ENCODE results near the gene LY6G6D.
A peak's percentile ranks its signal among the peaks of the same experiment; 100 is the strongest.

Gene LY6G6D

GRCh38 chr6:31715022-31715958, at the start of gene LY6G6D:
TSS of gene LY6G6D (plus strand) at chr6:31715348. CDS start at chr6:31715356, 8 bp downstream.
- DNase-seq (ENCODE audit: low read depth, low spot score), result peak; percentile 18

GRCh38 chr6:31665501-31666336, 49.4 kb upstream of the LY6G6D start, which contains the start of gene CSNK2B:
TSS of gene CSNK2B (plus strand) at chr6:31666080. CDS start at chr6:31666832, 752 bp downstream.
- peak; percentile 98 for DNase-seq (ENCODE audit: low read depth, low spot score)

- DNase-seq (ENCODE audit: low read depth, low spot score), result peak; percentile 20
These were observed 48.7 kb upstream of the LY6G6D start for GRCh38 chr6:31666337-31666965.

GRCh38 chr6:31669676-31670075, 45.5 kb upstream of the LY6G6D start, which contains the start of gene LY6G5B:
TSS of gene LY6G5B (plus strand) at chr6:31669976. CDS start at chr6:31670951, 975 bp downstream.
- DNase-seq (ENCODE audit: low read depth, low spot score), result no peak

DNA sequence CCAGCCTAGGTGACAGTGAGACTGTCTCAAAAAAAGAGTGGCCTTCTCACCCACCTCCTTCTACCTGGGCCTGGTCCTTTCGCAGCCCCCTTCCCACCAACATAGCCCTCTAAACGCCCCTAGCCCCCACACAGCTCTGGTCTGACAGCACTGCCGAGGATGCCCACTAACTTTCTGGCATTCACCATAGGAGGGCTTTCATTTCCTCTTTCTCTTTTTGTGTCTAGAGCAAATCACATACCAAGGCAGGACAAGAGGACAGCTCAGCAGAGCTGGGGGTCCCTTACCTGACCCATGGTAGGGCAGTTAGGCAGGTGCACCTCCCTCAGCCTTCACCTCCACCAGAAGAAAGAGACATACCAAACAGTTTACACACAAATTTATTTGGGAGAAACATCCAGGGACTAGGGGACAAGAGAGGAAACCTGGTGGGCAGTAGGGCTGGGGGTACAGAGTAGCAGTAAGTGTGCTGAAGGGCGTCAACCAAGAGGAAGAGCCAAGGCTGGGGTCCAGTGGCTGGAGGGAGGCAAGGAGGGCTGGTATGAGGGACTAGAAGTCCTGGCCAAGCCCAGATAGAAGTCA, 38.7 kb upstream of the LY6G6D start:
- no peak for DNase-seq (ENCODE audit: low read depth, low spot score)

GRCh38 chr6:31676904-31677303, 38.2 kb upstream of the LY6G6D start:
- DNase-seq (ENCODE audit: low read depth, low spot score), result no peak

DNA sequence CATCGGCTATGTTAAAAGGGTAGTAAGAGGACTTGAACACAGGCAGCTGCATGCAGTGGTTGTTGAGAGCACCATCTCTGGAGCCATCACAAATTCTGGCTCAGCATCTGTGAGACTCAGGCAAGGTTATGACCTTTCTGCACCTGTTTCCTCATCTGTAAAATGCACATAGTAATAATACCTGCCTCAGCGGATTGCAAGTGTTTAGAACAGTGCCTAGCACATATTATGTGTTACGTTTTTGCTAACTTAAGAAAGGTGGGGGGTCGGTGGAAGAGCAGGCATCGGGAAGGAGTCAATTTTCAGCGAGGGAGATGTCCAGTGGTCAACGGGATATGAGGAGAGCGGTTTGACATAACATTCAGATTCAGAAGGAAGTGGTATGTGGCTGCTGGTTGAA, 37.2 kb upstream of the LY6G6D start:
- DNase-seq (ENCODE audit: low read depth, low spot score), result no peak

- DNase-seq (ENCODE audit: low read depth, low spot score), result peak; percentile 85
These were observed 34.7 kb upstream of the LY6G6D start, which contains the start of gene LY6G5C for GRCh38 chr6:31680226-31681134. TSS of gene LY6G5C (minus strand) at chr6:31681067. CDS start at chr6:31680373, 694 bp downstream.

GRCh38 chr6:31681135-31681671, 33.9 kb upstream of the LY6G6D start:
- peak; percentile 54 for DNase-seq (ENCODE audit: low read depth, low spot score)

DNA sequence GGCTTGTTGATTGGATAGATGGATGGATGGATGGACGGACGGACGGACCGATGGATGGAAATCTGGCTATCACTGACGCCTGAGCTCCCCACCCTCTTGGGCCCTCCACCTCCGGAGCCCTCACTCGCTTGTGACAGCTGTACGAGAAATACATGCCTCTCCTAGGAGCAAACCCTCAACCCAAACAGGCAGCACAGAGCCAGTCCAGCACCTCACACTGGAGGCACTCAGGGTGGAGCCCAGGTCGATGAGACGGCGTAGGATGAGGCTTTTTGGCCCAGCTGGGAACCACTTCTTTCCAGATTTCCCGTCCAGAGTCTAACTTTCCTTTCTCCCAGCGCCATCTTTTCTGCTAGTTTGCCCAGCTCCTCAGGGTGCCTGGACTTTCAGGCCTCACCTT, 31.6 kb upstream of the LY6G6D start:
- no peak for DNase-seq (ENCODE audit: low read depth, low spot score)

DNA sequence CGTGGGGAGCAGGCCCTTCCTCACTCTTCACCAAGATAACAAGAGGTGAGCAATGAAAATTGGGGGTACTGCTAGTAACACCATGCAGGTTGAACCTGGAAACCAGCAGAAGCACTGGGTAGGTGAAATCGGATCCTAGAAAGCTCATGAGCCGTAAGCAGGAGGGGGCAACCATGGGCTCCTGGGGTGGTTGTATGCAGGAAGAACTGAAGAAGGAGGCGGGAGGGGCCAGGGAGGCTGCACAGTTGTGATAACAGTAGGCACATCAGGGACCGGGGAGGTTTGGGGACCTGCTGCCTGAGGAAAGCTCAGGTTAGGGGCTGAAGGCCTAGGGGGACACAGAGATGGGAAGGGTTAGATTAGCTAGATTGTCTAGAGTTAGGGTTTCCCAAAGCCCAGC, 28.7 kb upstream of the LY6G6D start:
- DNase-seq (ENCODE audit: low read depth, low spot score), result no peak

GRCh38 chr6:31687321-31687720, 27.8 kb upstream of the LY6G6D start:
- no peak for DNase-seq (ENCODE audit: low read depth, low spot score)

GRCh38 chr6:31687860-31688693, 27.1 kb upstream of the LY6G6D start:
- DNase-seq (ENCODE audit: low read depth, low spot score), result no peak

- DNase-seq (ENCODE audit: low read depth, low spot score), result peak; percentile 23
These were observed 25.7 kb upstream of the LY6G6D start for GRCh38 chr6:31689249-31690110.

DNA sequence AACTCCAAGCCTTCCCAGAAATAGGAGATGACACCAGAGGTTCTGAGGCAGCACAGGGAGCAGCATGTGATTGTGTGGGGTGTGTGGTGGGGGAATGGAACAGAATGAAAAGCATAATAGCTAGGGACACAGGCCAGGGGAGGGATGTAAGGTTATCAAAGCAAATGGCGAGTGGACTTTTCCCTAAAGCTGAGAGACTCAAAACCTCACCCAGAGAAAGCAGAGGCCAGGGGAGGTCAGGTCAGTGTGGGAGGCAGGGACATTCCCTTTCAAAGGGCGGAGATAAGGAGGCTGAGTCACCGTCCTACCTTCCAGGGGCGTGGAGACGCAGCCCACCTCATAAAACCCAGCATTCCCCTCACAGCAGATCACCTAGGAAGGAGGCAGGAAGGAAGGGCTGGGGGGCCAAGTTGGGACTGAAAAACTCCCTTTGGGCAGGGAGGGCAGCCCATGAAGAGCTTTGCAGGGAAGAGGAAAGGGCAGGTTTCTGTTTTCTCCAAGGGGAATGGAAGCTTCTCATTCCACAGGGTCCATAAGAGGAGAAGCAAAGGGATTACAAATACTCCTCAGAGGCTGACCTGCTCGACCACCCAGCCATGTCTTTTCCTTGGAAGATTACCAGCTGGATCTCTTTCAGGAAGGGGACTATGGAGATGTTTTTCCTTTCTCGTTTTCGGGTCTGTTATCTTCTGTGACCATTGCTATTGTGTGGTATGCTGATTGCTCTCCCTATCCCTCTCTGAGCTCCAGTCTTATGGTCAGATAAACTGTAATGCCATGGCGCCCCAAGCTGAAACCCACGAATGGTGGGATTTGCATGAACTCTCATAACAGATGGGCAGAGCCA, 24.7 kb upstream of the LY6G6D start:
- peak; percentile 74 for DNase-seq (ENCODE audit: low read depth, low spot score)

DNA sequence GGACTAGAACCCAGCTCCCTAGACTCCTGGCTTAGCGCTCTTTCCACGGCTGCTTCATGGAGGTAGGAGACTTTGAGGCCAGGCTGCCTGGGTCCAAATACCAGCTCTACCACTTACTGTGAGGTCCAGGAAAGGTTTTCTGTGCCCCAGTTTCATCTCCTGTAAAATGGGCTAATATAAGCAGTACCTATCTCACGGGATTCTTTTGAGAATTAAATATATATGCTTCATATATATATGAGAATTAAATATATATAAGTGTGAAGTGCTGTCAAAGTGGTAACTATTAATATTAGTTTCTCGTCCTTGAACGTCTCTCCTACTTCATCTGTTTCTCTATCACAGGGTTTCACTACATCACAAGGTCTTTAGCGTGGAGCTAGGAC, 24.1 kb upstream of the LY6G6D start:
- no peak for DNase-seq (ENCODE audit: low read depth, low spot score)

DNA sequence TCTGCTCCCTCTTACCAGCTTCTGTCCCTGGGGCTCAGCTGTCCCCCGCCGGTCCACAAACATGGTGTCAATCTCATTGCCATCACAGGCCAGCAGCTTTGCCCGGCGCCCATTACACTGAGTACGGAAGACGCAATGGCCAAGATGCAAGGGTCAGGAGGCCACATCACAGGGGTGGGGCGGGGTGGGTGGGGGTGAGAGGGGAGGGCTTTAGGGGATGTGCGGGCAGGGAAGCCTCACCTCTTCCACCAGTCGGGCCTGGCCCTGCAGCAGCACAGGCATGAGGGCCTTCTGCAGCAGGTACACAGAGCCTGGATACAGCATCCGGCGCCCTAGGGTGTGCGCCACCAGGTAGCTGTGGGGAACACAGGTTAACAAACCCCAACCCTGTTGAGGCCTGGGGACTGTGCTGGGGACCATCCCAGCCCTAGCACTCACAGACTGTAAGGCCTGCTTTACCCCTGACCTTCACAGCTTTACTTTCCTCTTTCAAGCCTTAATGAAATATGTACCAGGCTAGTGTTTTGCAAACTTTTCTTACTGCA, 23.5 kb upstream of the LY6G6D start:
- no peak for DNase-seq (ENCODE audit: low read depth, low spot score)

All from ELF-1 (cell line).